Parathyroid adenoma (tissue), 2 donors: ENCODE results near the gene PPFIA4.
A peak's percentile ranks its signal among the peaks of the same experiment; 100 is the strongest.

Source experiments
- H2AFZ ChIP-seq: fragments of 300-600 bp; sonication (generic); one replicate; pipeline ENCODE4 v1.7.0; 2017; ENCODE audit warnings: antibody characterized with exemption, mild to moderate bottlenecking
- H3K27ac ChIP-seq: fragments of 300-600 bp; sonication (generic); one replicate; pipeline ENCODE4 v1.7.0; 2017
- H3K27me3 ChIP-seq: fragments of 300-600 bp; sonication (generic); one replicate; pipeline ENCODE4 v1.7.0; 2017; ENCODE audit warnings: low read length; ENCODE audit not compliant: control insufficient read depth, insufficient read depth
- H3K36me3 ChIP-seq: fragments of 300-600 bp; sonication (generic); one replicate; pipeline ENCODE4 v1.7.0; 2017; ENCODE audit warnings: low read length; ENCODE audit not compliant: control insufficient read depth, insufficient read depth
- H3K4me1 ChIP-seq: fragments of 300-600 bp; sonication (generic); one replicate; pipeline ENCODE4 v1.7.0; 2017; ENCODE audit warnings: control low read depth
- H3K4me2 ChIP-seq: fragments of 300-600 bp; sonication (generic); one replicate; pipeline ENCODE4 v1.7.0; 2017; ENCODE audit warnings: low read length
- H3K4me3 ChIP-seq: fragments of 300-600 bp; sonication (generic); one replicate; pipeline ENCODE4 v1.7.0; 2017; ENCODE audit warnings: low read depth, low read length
- H3K79me2 ChIP-seq: fragments of 300-600 bp; sonication (generic); one replicate; pipeline ENCODE4 v1.7.0; 2017; ENCODE audit warnings: control low read depth
- H3K9ac ChIP-seq: fragments of 300-600 bp; sonication (generic); one replicate; pipeline ENCODE4 v1.7.0; 2017; ENCODE audit warnings: mild to moderate bottlenecking
- H3K9me3 ChIP-seq: fragments of 300-600 bp; sonication (generic); one replicate; pipeline ENCODE4 v1.7.0; 2017; ENCODE audit warnings: low read length; ENCODE audit not compliant: control insufficient read depth
- TF ChIP-seq, protein P1 (sequence below): fragments of 300-600 bp; sonication (generic); IDR thresholded peaks from one replicate; pipeline ENCODE4 v1.7.0; 2017; ENCODE audit warnings: antibody characterized with exemption, mild to moderate bottlenecking
- donor health status: primary hyperparathyroidism.

Gene PPFIA4

GRCh38 chr1:203026666-203027663 lies 674 bp downstream of the PPFIA4 start:
- Histone ChIP-seq H3K4me3 (peak overlapping the region; percentile 25), H3K36me3 (no peaks in the 10 kb centered on the region), H3K9me3 (no peaks in the 10 kb centered on the region), H3K4me2 (peak overlapping the region; percentile 73), H3K79me2 (no peaks in the 10 kb centered on the region), H2AFZ (peak overlapping the region; percentile 74), H3K27ac (no peak overlapping the region), H3K27me3 (no peaks in the 10 kb centered on the region), H3K9ac (no peak overlapping the region), H3K4me1 (no peaks in the 10 kb centered on the region)
- TF ChIP-seq, protein P1, sequence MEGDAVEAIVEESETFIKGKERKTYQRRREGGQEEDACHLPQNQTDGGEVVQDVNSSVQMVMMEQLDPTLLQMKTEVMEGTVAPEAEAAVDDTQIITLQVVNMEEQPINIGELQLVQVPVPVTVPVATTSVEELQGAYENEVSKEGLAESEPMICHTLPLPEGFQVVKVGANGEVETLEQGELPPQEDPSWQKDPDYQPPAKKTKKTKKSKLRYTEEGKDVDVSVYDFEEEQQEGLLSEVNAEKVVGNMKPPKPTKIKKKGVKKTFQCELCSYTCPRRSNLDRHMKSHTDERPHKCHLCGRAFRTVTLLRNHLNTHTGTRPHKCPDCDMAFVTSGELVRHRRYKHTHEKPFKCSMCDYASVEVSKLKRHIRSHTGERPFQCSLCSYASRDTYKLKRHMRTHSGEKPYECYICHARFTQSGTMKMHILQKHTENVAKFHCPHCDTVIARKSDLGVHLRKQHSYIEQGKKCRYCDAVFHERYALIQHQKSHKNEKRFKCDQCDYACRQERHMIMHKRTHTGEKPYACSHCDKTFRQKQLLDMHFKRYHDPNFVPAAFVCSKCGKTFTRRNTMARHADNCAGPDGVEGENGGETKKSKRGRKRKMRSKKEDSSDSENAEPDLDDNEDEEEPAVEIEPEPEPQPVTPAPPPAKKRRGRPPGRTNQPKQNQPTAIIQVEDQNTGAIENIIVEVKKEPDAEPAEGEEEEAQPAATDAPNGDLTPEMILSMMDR: no peak

GRCh38 chr1:203028067-203028783 lies 1.9 kb downstream of the PPFIA4 start:
- Histone ChIP-seq H3K9me3 (no peaks in the 10 kb centered on the region), H3K4me2 (no peak overlapping the region), H3K9ac (no peak overlapping the region), H3K79me2 (no peaks in the 10 kb centered on the region), H3K36me3 (no peaks in the 10 kb centered on the region), H3K4me3 (no peak overlapping the region), H2AFZ (no peak overlapping the region), H3K4me1 (no peaks in the 10 kb centered on the region), H3K27me3 (no peaks in the 10 kb centered on the region), H3K27ac (no peak overlapping the region)
- TF ChIP-seq, protein P1: no peak

- H3K4me3 ChIP-seq: no peak overlapping the region
- no peaks in the 10 kb centered on the region for H3K4me1 ChIP-seq
- no peaks in the 10 kb centered on the region for H3K9me3 ChIP-seq
- H3K27ac ChIP-seq: no peak overlapping the region
- no peaks in the 10 kb centered on the region for H3K27me3 ChIP-seq
- TF ChIP-seq, protein P1: no peak
- H3K9ac ChIP-seq: no peak overlapping the region
- H3K4me2 ChIP-seq: no peak overlapping the region
- H3K79me2 ChIP-seq: no peaks in the 10 kb centered on the region
- H2AFZ ChIP-seq: no peak overlapping the region
- no peaks in the 10 kb centered on the region for H3K36me3 ChIP-seq
Measured at GRCh38 chr1:203028784-203029553, 2.7 kb downstream of the PPFIA4 start.

DNA sequence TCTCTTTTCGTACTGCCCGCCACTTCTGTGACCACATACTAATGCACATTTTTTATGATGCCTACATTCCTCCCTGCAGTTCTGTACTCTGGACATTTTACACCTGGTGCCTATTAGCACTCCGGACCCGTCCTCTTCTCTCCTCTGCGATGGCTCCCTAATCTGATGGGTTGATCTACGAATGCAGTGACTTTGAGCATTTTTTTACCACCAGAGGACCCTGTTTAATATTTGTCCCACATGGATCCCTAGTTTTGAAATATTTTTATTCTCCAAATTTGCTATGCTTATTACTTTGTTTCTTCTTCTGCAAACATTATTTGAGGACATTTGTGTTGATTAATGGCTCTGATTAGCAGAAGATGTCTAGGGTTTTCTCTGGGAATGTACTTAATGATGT lies 5.2 kb downstream of the PPFIA4 start:
- Histone ChIP-seq H2AFZ (no peak overlapping the region), H3K4me2 (no peak overlapping the region), H3K27ac (no peak overlapping the region), H3K79me2 (no peaks in the 10 kb centered on the region), H3K9me3 (no peaks in the 10 kb centered on the region), H3K4me3 (no peak overlapping the region), H3K36me3 (no peaks in the 10 kb centered on the region), H3K27me3 (no peaks in the 10 kb centered on the region), H3K9ac (no peak overlapping the region), H3K4me1 (no peaks in the 10 kb centered on the region)
- TF ChIP-seq, protein P1: no peak
